ENCODE data around the gene VIPR2.
"Not testable (repeated sequence)": the region's sequence is repeated elsewhere in the genome, so short reads cannot be mapped to it uniquely, and the experiment has no call there.

The VIPR2 gene

GRCh38 chr7:159005618-159006017, 139.0 kb downstream of the VIPR2 start:
- H3K4me3 ChIP-seq (ENCODE audit: low read length): no peak overlapping the region
- no peaks in the 10 kb centered on the region for H3K4me1 ChIP-seq (ENCODE audit: control insufficient read depth, insufficient read depth, low read length)
- peaks cover 11% of the 10 kb centered on the region for H3K27me3 ChIP-seq (replicated peaks; ENCODE audit: control insufficient read depth, insufficient read depth, low read length)
- H3K9me3 ChIP-seq (ENCODE audit: control insufficient read depth, low read length): no peaks in the 10 kb centered on the region
- H3K36me3 ChIP-seq (ENCODE audit: control insufficient read depth, insufficient read depth, low read length, severe bottlenecking): no peaks in the 10 kb centered on the region
- DNase-seq (ENCODE audit: low read depth): no peak
- H3K9ac ChIP-seq (ENCODE audit: low read length): no peak overlapping the region

- DNase-seq (ENCODE audit: low read depth): no peak
- no peak overlapping the region for H3K4me3 ChIP-seq (ENCODE audit: low read length)
- peaks cover 14% of the 10 kb centered on the region for H3K27me3 ChIP-seq (replicated peaks; ENCODE audit: control insufficient read depth, insufficient read depth, low read length)
- no peak overlapping the region for H3K9ac ChIP-seq (ENCODE audit: low read length)
- H3K9me3 ChIP-seq (ENCODE audit: control insufficient read depth, low read length): no peaks in the 10 kb centered on the region
- no peaks in the 10 kb centered on the region for H3K36me3 ChIP-seq (ENCODE audit: control insufficient read depth, insufficient read depth, low read length, severe bottlenecking)
- no peaks in the 10 kb centered on the region for H3K4me1 ChIP-seq (ENCODE audit: control insufficient read depth, insufficient read depth, low read length)
These were observed 140.3 kb downstream of the VIPR2 start for GRCh38 chr7:159004411-159004810.

- DNase-seq (ENCODE audit: low read depth): no peak
- Histone ChIP-seq H3K36me3 (ENCODE audit: control insufficient read depth, insufficient read depth, low read length, severe bottlenecking) (no peaks in the 10 kb centered on the region), H3K4me3 (ENCODE audit: low read length) (no peak overlapping the region), H3K27me3 (replicated peaks; ENCODE audit: control insufficient read depth, insufficient read depth, low read length) (peaks cover 10% of the 10 kb centered on the region), H3K9me3 (ENCODE audit: control insufficient read depth, low read length) (no peaks in the 10 kb centered on the region), H3K4me1 (ENCODE audit: control insufficient read depth, insufficient read depth, low read length) (no peaks in the 10 kb centered on the region), H3K9ac (ENCODE audit: low read length) (no peak overlapping the region)
These were observed 142.9 kb downstream of the VIPR2 start for GRCh38 chr7:159001811-159002210.

GRCh38 chr7:159000859-159001435, 143.7 kb downstream of the VIPR2 start:
- Histone ChIP-seq H3K9me3 (ENCODE audit: control insufficient read depth, low read length) (no peaks in the 10 kb centered on the region), H3K9ac (ENCODE audit: low read length) (no peak overlapping the region), H3K27me3 (replicated peaks; ENCODE audit: control insufficient read depth, insufficient read depth, low read length) (peaks cover 18% of the 10 kb centered on the region), H3K4me1 (ENCODE audit: control insufficient read depth, insufficient read depth, low read length) (no peaks in the 10 kb centered on the region), H3K36me3 (ENCODE audit: control insufficient read depth, insufficient read depth, low read length, severe bottlenecking) (no peaks in the 10 kb centered on the region), H3K4me3 (ENCODE audit: low read length) (no peak overlapping the region)
- DNase-seq (ENCODE audit: low read depth): no peak

- no peak overlapping the region for H3K9ac ChIP-seq (ENCODE audit: low read length)
- no peaks in the 10 kb centered on the region for H3K9me3 ChIP-seq (ENCODE audit: control insufficient read depth, low read length)
- peaks cover 18% of the 10 kb centered on the region for H3K27me3 ChIP-seq (replicated peaks; ENCODE audit: control insufficient read depth, insufficient read depth, low read length)
- no peaks in the 10 kb centered on the region for H3K36me3 ChIP-seq (ENCODE audit: control insufficient read depth, insufficient read depth, low read length, severe bottlenecking)
- no peaks in the 10 kb centered on the region for H3K4me1 ChIP-seq (ENCODE audit: control insufficient read depth, insufficient read depth, low read length)
- no peak for DNase-seq (ENCODE audit: low read depth)
- no peak overlapping the region for H3K4me3 ChIP-seq (ENCODE audit: low read length)
These were observed 144.6 kb downstream of the VIPR2 start for GRCh38 chr7:159000070-159000469.

GRCh38 chr7:158999496-158999895, 145.2 kb downstream of the VIPR2 start:
- no peak for DNase-seq (ENCODE audit: low read depth)
- Histone ChIP-seq H3K9ac (ENCODE audit: low read length) (no peak overlapping the region), H3K36me3 (ENCODE audit: control insufficient read depth, insufficient read depth, low read length, severe bottlenecking) (no peaks in the 10 kb centered on the region), H3K4me3 (ENCODE audit: low read length) (no peak overlapping the region), H3K4me1 (ENCODE audit: control insufficient read depth, insufficient read depth, low read length) (no peaks in the 10 kb centered on the region), H3K9me3 (ENCODE audit: control insufficient read depth, low read length) (peaks cover 5% of the 10 kb centered on the region), H3K27me3 (replicated peaks; ENCODE audit: control insufficient read depth, insufficient read depth, low read length) (peaks cover 22% of the 10 kb centered on the region)

- H3K9ac ChIP-seq (ENCODE audit: low read length); DNase-seq (ENCODE audit: low read depth); H3K36me3 ChIP-seq (ENCODE audit: control insufficient read depth, insufficient read depth, low read length, severe bottlenecking); H3K4me1 ChIP-seq (ENCODE audit: control insufficient read depth, insufficient read depth, low read length); H3K4me3 ChIP-seq (ENCODE audit: low read length): not testable (repeated sequence)
- peaks cover 17% of the 10 kb centered on the region for H3K9me3 ChIP-seq (ENCODE audit: control insufficient read depth, low read length)
- peaks cover 29% of the 10 kb centered on the region for H3K27me3 ChIP-seq (replicated peaks; ENCODE audit: control insufficient read depth, insufficient read depth, low read length)
These were observed 146.4 kb downstream of the VIPR2 start for GRCh38 chr7:158998261-158998660.

GRCh38 chr7:158997471-158997870, 147.2 kb downstream of the VIPR2 start:
- peaks cover 34% of the 10 kb centered on the region for H3K27me3 ChIP-seq (replicated peaks; ENCODE audit: control insufficient read depth, insufficient read depth, low read length)
- no peak overlapping the region for H3K4me3 ChIP-seq (ENCODE audit: low read length)
- H3K9me3 ChIP-seq (ENCODE audit: control insufficient read depth, low read length): peaks cover 21% of the 10 kb centered on the region
- H3K4me1 ChIP-seq (ENCODE audit: control insufficient read depth, insufficient read depth, low read length): no peaks in the 10 kb centered on the region
- no peaks in the 10 kb centered on the region for H3K36me3 ChIP-seq (ENCODE audit: control insufficient read depth, insufficient read depth, low read length, severe bottlenecking)
- no peak overlapping the region for H3K9ac ChIP-seq (ENCODE audit: low read length)
- no peak for DNase-seq (ENCODE audit: low read depth)

- H3K27me3 ChIP-seq (replicated peaks; ENCODE audit: control insufficient read depth, insufficient read depth, low read length): peaks cover 38% of the 10 kb centered on the region
- DNase-seq (ENCODE audit: low read depth): no peak
- no peak overlapping the region for H3K9ac ChIP-seq (ENCODE audit: low read length)
- peaks cover 21% of the 10 kb centered on the region for H3K9me3 ChIP-seq (ENCODE audit: control insufficient read depth, low read length)
- no peaks in the 10 kb centered on the region for H3K36me3 ChIP-seq (ENCODE audit: control insufficient read depth, insufficient read depth, low read length, severe bottlenecking)
- no peak overlapping the region for H3K4me3 ChIP-seq (ENCODE audit: low read length)
- H3K4me1 ChIP-seq (ENCODE audit: control insufficient read depth, insufficient read depth, low read length): no peaks in the 10 kb centered on the region
These were observed 147.6 kb downstream of the VIPR2 start for GRCh38 chr7:158997110-158997453.

- Histone ChIP-seq H3K36me3 (ENCODE audit: control insufficient read depth, insufficient read depth, low read length, severe bottlenecking) (no peaks in the 10 kb centered on the region), H3K9me3 (ENCODE audit: control insufficient read depth, low read length) (peaks cover 21% of the 10 kb centered on the region), H3K27me3 (replicated peaks; ENCODE audit: control insufficient read depth, insufficient read depth, low read length) (peaks cover 39% of the 10 kb centered on the region), H3K4me3 (ENCODE audit: low read length) (no peak overlapping the region), H3K9ac (ENCODE audit: low read length) (no peak overlapping the region), H3K4me1 (ENCODE audit: control insufficient read depth, insufficient read depth, low read length) (no peaks in the 10 kb centered on the region)
- DNase-seq (ENCODE audit: low read depth): no peak
These were observed 148.2 kb downstream of the VIPR2 start for GRCh38 chr7:158996214-158997109.

- no peak overlapping the region for H3K9ac ChIP-seq (ENCODE audit: low read length)
- H3K36me3 ChIP-seq (ENCODE audit: control insufficient read depth, insufficient read depth, low read length, severe bottlenecking): no peaks in the 10 kb centered on the region
- peaks cover 21% of the 10 kb centered on the region for H3K9me3 ChIP-seq (ENCODE audit: control insufficient read depth, low read length)
- no peak overlapping the region for H3K4me3 ChIP-seq (ENCODE audit: low read length)
- no peak for DNase-seq (ENCODE audit: low read depth)
- peaks cover 42% of the 10 kb centered on the region for H3K27me3 ChIP-seq (replicated peaks; ENCODE audit: control insufficient read depth, insufficient read depth, low read length)
- no peaks in the 10 kb centered on the region for H3K4me1 ChIP-seq (ENCODE audit: control insufficient read depth, insufficient read depth, low read length)
These were observed 149.2 kb downstream of the VIPR2 start for GRCh38 chr7:158995514-158995913.

All from adipocyte (in vitro differentiated cells).